ENCODE results near the gene KATNB1. TPM values are rescaled to one million over a fixed set of nuclear protein-coding genes. Genes with fewer than 3 reads are reported as not detected.

The KATNB1 gene
- total RNA-seq, 1 experiment from 2014 or later, result 60.4 TPM

- TF ChIP-seq ATF2 (CRISPR knock-in tag; IDR thresholded peaks at IDR 0.05; ENCODE audit: borderline replicate concordance, low read depth) (no peak), EMX1 (CRISPR knock-in tag; IDR thresholded peaks at IDR 0.05) (no peak), FOXP4 (CRISPR knock-in tag; IDR thresholded peaks at IDR 0.05) (no peak), GTF2I (CRISPR knock-in tag; conservative IDR thresholded peaks at IDR 0.05) (no peak), PRRX2 (CRISPR knock-in tag; IDR thresholded peaks at IDR 0.05) (no peak), FOXK1 (CRISPR knock-in tag; IDR thresholded peaks at IDR 0.05) (no peak), NFATC4 (CRISPR knock-in tag; IDR thresholded peaks at IDR 0.05) (no peak), ZNF121 (CRISPR knock-in tag; IDR thresholded peaks at IDR 0.05) (no peak), E2F5 (CRISPR knock-in tag; IDR thresholded peaks at IDR 0.05) (no peak), HMGA2 (CRISPR knock-in tag; IDR thresholded peaks at IDR 0.05) (no peak)
- TF ChIP-seq, protein P1, sequence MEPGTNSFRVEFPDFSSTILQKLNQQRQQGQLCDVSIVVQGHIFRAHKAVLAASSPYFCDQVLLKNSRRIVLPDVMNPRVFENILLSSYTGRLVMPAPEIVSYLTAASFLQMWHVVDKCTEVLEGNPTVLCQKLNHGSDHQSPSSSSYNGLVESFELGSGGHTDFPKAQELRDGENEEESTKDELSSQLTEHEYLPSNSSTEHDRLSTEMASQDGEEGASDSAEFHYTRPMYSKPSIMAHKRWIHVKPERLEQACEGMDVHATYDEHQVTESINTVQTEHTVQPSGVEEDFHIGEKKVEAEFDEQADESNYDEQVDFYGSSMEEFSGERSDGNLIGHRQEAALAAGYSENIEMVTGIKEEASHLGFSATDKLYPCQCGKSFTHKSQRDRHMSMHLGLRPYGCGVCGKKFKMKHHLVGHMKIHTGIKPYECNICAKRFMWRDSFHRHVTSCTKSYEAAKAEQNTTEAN (CRISPR knock-in tag; IDR thresholded peaks at IDR 0.05), result no peak
- TF ChIP-seq, protein P2, sequence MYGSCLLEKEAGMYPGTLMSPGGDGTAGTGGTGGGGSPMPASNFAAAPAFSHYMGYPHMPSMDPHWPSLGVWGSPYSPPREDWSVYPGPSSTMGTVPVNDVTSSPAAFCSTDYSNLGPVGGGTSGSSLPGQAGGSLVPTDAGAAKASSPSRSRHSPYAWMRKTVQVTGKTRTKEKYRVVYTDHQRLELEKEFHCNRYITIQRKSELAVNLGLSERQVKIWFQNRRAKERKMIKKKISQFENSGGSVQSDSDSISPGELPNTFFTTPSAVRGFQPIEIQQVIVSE (CRISPR knock-in tag; IDR thresholded peaks at IDR 0.05; ENCODE audit: borderline replicate concordance), result no peak
These were observed 8.5 kb downstream of the KATNB1 start (continued) for GRCh38 chr16:57743886-57744641.

- 0 out of 2 replicates have a peak, but pooled peaks cover 3% of the 10 kb centered on the region for H3K4me1 Mint-ChIP-seq
- no peak for ATAC-seq
- DNase-seq (ENCODE audit: low spot score), result no peak
- no peaks in the 10 kb centered on the region for H3K36me3 Mint-ChIP-seq
- no peaks in the 10 kb centered on the region for H3K9me3 Mint-ChIP-seq
- no peak overlapping the region for H3K4me3 Mint-ChIP-seq
- no peak overlapping the region for H3K27ac Mint-ChIP-seq
- CTCF ChIA-PET, result interaction anchor here (1.0 kb wide), 2 partner anchors 10 to 16 kb away, joined by 3 to 4 read pairs; partner anchors contain the start of gene KATNB1
- POLR2A ChIA-PET, result no interaction called here
- H3K27me3 Mint-ChIP-seq (ENCODE audit: low read depth), result no peaks in the 10 kb centered on the region
- no peak for TF ChIP-seq AR (CRISPR knock-in tag; IDR thresholded peaks at IDR 0.05)
- no peak for TF ChIP-seq NR1H2 (CRISPR knock-in tag; IDR thresholded peaks at IDR 0.05)
- TF ChIP-seq CREM (CRISPR knock-in tag; IDR thresholded peaks at IDR 0.05), result no peak
- TF ChIP-seq HMGXB4 (CRISPR knock-in tag; IDR thresholded peaks at IDR 0.05), result no peak
- TF ChIP-seq NFE2L1 (CRISPR knock-in tag; IDR thresholded peaks at IDR 0.05), result no peak
- no peak for TF ChIP-seq TP53 (CRISPR knock-in tag; IDR thresholded peaks at IDR 0.05)
- TF ChIP-seq ZNF396 (CRISPR knock-in tag; IDR thresholded peaks at IDR 0.05; ENCODE audit: borderline replicate concordance), result no peak
- TF ChIP-seq CREB1 (CRISPR knock-in tag; IDR thresholded peaks at IDR 0.05), result no peak
- TF ChIP-seq ZBTB21 (CRISPR knock-in tag; IDR thresholded peaks at IDR 0.05; ENCODE audit: borderline replicate concordance), result no peak
- no peak for TF ChIP-seq OVOL2 (CRISPR knock-in tag; IDR thresholded peaks at IDR 0.05; ENCODE audit: borderline replicate concordance)
- TF ChIP-seq, protein P3, sequence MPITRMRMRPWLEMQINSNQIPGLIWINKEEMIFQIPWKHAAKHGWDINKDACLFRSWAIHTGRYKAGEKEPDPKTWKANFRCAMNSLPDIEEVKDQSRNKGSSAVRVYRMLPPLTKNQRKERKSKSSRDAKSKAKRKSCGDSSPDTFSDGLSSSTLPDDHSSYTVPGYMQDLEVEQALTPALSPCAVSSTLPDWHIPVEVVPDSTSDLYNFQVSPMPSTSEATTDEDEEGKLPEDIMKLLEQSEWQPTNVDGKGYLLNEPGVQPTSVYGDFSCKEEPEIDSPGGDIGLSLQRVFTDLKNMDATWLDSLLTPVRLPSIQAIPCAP (CRISPR knock-in tag; IDR thresholded peaks at IDR 0.05), result no peak
These were observed 9.0 kb downstream of the KATNB1 start for GRCh38 chr16:57744642-57744903.
